ENCODE data around the gene KLHDC4. TPM values are rescaled to one million over a fixed set of nuclear protein-coding genes. Genes with fewer than 3 reads are reported as not detected.

Gene KLHDC4
- polyA plus RNA-seq, 1 of the 3 experiments (the other 2 are of a cell fraction), result 51.2 TPM

GRCh38 chr16:87702325-87702811 lies 63.4 kb downstream of the KLHDC4 start:
- peaks cover 0 to 61% of the 10 kb centered on the region in 2 experiments for H3K36me3 ChIP-seq (replicated peaks in 1 of 2; ENCODE audit: control insufficient read depth in 1 of 2, insufficient read depth in 2 of 2, low read length in 1 of 2)
- H2AFZ ChIP-seq (ENCODE audit: low read depth), result no peak overlapping the region
- H3K9me3 ChIP-seq, result no peaks in the 10 kb centered on the region
- H3K4me1 ChIP-seq (ENCODE audit: control insufficient read depth in 1 of 2, insufficient read depth in 2 of 2, low read depth in 1 of 2, low read length in 1 of 2), result no peaks in the 10 kb centered on the region
- no peaks in the 10 kb centered on the region for H3K79me2 ChIP-seq (ENCODE audit: insufficient read depth)
- TF ChIP-seq SMC3 (IDR thresholded peaks at IDR 0.05; ENCODE audit: low read depth, low read length) (peak; percentile 40), TCF12 (IDR thresholded peaks at IDR 0.05) (no peak), GABPA (IDR thresholded peaks at IDR 0.05; ENCODE audit: low read depth) (no peak), EP300 (IDR thresholded peaks at IDR 0.05; ENCODE audit: borderline replicate concordance in 1 of 2, low read depth in 1 of 2, low read length in 1 of 2) (no peak), PBX3 (IDR thresholded peaks at IDR 0.05) (no peak), REST (IDR thresholded peaks at IDR 0.05; ENCODE audit: low read depth, low read length) (no peak), SIN3A (IDR thresholded peaks at IDR 0.05; ENCODE audit: borderline replicate concordance, low read depth, low read length) (no peak), EZH2phosphoT487 (IDR thresholded peaks at IDR 0.05; ENCODE audit: borderline replicate concordance, low read depth) (no peak), USF2 (IDR thresholded peaks at IDR 0.05; ENCODE audit: borderline replicate concordance, low read depth, low read length) (no peak), NFIC (IDR thresholded peaks at IDR 0.05; ENCODE audit: borderline replicate concordance) (no peak), JUND (IDR thresholded peaks at IDR 0.05) (no peak), CHD2 (IDR thresholded peaks at IDR 0.05; ENCODE audit: low read length, partially characterized antibody) (no peak), MXI1 (IDR thresholded peaks at IDR 0.05; ENCODE audit: low read depth, low read length) (no peak), USF1 (IDR thresholded peaks at IDR 0.05; ENCODE audit: borderline replicate concordance, low read depth) (no peak), FOXJ3 (CRISPR knock-in tag; IDR thresholded peaks at IDR 0.05) (no peak), CTCF (IDR thresholded peaks at IDR 0.05) (peak; percentile 54), RAD21 (IDR thresholded peaks at IDR 0.05; ENCODE audit: low read length) (peak; percentile 44), IRF3 (IDR thresholded peaks at IDR 0.05; ENCODE audit: low read depth, low read length) (no peak), FOXM1 (IDR thresholded peaks at IDR 0.05; ENCODE audit: low read depth) (no peak)
- no peak overlapping the region for H3K4me3 ChIP-seq (ENCODE audit: low read depth in 2 of 2, low read length in 1 of 2)
- peak; percentile 82 for DNase-seq
- H3K27me3 ChIP-seq (ENCODE audit: insufficient read depth), result no peaks in the 10 kb centered on the region
- H3K9ac ChIP-seq, result no peak overlapping the region
- no peaks in the 10 kb centered on the region for H3F3A ChIP-seq (replicated peaks; ENCODE audit: insufficient read depth)
- no peak overlapping the region for H3K4me2 ChIP-seq
- CTCF ChIA-PET, result interaction anchor here (0.7 to 3.0 kb wide), 24 partner anchors 9 to 286 kb away, joined by 3 to 19 read pairs (median 4); no protein-coding TSS in a partner anchor
- WGBS (ENCODE audit: low lambda C conversion rate), result 68% methylated on average over 8 of the region's 19 CpGs
- H3K9me2 ChIP-seq, result no peaks in the 10 kb centered on the region
- POLR2A ChIA-PET, result no interaction called here
- H4K20me1 ChIP-seq (ENCODE audit: insufficient read depth), result no peaks in the 10 kb centered on the region
- no peak overlapping the region for H3K27ac ChIP-seq (ENCODE audit: low read depth in 2 of 2, low read length in 1 of 2)

All from SK-N-SH (cell line).